Hematopoietic multipotent progenitor cell treated with erythropoietin and hydrocortisone succinate and interleukin-3 and kit ligand, for 4 days (in vitro differentiated cells): ENCODE data around the gene FCRL4.

ENCODE experiments used
- DNase-seq: peaks from one replicate; pipeline ENCODE4 v3.0.0-alpha.2; 2015

FCRL4 gene

DNA sequence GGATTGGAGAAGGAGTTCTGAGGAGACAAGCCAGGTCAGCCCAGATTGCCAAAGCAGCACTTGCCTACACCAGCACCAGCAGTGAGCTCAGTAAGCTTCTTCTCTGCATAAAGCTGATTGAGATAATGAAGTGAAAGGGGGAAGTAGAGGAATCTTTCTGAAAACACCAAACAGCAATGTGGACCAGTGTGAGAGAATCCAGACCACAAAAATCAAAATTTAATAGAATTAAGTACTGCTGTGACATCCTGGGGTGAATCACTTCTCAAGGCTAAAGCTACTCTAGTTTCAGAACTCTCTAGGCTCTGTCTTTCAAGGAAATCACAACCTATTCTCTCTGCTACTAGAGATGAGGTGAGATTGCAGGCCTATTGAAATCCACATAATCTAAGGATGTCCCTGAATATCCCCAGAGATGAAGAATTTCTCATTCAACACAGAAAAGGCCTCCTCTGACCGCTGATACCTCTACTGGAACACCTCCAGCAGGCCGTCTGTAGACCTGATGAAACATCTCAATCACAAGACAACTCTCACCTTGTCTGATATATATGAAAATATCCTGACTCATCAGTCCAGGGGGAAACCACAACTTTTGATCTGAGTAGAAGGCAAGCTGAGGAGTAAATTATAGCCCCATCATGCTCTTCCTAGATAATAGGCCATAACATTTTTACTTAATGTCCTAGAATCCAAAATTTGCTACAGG lies at the start of gene FCRL4:
Gene FCRL4 (minus strand): TSS at position 127 of the 709 bp plus-strand sequence. CDS start 141 bp downstream, outside the sequence.
- peak; percentile 16 for DNase-seq

DNA sequence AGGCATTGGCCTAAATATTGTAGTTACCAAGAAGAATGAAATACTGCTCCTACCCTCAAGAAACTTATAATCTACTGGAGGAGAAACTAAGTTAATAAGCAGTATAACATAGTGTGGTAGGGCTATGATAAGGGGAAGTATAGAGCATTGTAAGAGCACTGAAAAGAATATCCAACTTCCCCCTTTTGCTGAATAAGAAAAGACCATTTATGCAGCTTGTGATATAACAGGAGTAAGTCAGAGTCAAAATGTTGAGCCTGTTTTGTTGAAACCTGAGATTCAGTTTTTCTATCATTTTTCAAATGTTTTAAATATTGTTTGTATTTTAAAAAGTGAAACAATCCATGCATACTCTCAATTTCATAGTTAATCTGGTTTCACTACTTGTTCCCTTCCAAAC lies 48.3 kb upstream of the FCRL4 start:
- peak; percentile 57 for DNase-seq

GRCh38 chr1:157641177-157641576 lies 43.3 kb upstream of the FCRL4 start:
- DNase-seq, result no peak

DNA sequence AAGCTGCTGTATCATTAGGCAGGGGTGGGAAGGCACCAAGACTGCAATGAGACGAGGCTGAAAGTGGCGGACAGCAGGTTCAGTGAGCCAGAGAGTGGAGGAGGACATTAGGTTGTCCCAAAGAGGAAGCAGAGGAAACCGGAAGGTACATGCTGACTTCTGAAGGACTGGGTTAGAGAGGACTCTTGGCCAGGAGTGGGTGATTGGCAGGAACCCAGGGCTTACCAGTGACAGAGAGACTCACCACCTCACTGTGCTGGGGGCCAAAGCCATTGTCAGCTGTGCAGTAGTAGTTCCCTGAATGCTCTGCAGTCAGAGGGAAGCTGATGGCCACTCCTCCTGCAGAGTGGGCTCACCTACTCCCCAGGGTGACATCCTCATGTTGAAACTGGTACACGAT lies 41.9 kb upstream of the FCRL4 start:
- no peak for DNase-seq

DNA sequence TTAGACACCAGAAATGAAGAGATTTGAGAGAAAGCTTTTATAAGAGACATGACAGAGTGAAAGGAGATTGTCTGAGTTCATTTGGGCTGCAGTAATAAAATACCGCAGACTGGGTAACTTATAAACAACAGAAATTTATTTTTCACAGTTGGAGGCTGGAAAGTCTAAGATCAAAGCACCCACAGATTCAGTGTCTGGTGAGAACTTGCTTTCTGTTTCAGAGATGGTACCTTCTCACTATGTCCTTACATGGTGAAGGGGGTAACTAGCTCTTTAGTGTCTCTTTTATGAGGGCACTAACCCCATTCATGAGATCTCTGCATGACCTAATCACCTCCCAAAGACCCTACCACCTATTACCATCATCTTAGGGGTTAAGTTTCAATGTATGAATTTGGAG lies 30.9 kb upstream of the FCRL4 start:
- DNase-seq, result no peak

GRCh38 chr1:157626099-157626498 lies 28.2 kb upstream of the FCRL4 start:
- DNase-seq, result peak; percentile 55

DNA sequence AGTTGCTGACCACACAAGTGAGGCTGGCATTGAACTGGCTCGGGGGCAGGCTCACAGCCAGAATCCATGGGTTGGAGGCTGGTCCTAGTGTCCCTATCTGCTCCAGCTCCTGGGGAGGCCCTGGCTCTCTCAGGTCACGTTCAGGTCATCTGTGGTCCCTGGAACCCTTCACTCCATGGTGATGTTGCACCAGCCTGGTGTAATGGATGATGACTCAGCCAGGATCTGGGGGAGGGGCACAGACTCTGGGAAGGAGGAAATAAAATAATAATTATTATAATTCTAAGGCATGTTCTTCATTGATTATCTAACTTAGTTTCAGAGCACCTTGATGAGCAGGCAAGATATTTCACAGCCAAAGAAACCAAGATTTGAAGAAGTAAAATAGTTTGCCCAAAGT lies 26.6 kb upstream of the FCRL4 start:
- DNase-seq, result no peak

DNA sequence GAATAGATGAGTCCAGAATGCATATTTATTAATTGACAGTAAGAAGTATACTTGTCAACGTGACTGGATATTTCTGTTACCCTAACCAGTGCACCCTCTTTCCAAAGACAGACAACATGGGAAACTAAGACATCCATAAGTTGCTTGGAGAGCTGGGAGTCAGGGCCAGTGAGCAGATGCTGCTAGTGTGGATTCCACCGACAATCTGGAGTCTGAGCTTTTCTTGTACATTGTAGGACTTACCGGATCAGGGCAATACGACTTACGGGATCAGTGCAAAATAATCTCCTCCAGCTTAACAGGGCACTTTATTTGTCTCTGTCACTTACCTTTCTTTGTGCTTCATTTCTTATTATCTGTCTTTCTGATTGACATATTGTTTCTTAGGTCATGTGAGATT lies 24.6 kb upstream of the FCRL4 start:
- DNase-seq, result no peak

- DNase-seq, result no peak
Measured at GRCh38 chr1:157618190-157618589, 20.3 kb upstream of the FCRL4 start.

- DNase-seq, result no peak
Measured at GRCh38 chr1:157600236-157600635, 2.4 kb upstream of the FCRL4 start.

DNA sequence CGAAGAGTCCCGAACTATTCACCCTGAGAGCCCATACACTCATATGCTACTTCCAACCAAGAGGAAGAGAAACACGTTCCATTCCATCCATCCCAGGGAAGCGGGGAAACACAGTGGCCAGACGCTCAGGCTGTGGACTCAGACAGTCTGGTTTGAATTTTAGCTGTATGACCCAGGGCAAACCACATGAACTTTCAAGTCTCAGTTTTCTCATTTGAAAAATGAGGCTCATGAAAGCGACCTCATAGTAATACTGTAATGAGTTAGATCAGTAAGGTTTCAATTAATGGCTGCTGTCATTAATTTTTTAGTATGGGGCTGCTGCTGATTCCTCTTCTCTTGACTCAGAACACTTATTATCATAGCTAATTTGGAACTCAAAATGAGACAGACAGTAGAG lies 1.5 kb downstream of the FCRL4 start:
- no peak for DNase-seq

GRCh38 chr1:157595356-157595755 lies 2.5 kb downstream of the FCRL4 start:
- peak; percentile 85 for DNase-seq

GRCh38 chr1:157585984-157586383 lies 11.9 kb downstream of the FCRL4 start:
- DNase-seq, result peak; percentile 43

- no peak for DNase-seq
Measured at GRCh38 chr1:157584503-157584902, 13.4 kb downstream of the FCRL4 start.

DNA sequence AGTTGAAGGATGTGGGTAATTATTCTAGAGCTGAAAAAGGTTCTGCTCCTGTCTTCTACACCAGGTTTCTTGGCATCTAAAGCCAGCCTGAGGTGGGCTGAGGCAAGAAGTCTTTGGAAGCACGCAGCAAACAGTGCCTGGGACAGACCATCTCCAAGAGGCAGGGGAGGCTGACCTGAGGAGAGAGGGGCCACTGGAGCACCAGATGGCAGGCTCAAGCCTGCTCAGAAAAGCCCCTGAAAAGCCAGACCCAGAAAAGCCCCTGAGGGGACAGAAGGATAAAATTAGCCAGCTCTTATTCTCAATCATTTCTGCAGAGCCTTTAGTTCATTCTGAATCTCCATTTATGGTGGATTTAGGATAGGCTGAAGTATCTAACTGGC lies 17.1 kb downstream of the FCRL4 start:
- DNase-seq, result no peak

- DNase-seq, result peak; percentile 81
Measured at GRCh38 chr1:157580179-157580827, 17.6 kb downstream of the FCRL4 start.

DNA sequence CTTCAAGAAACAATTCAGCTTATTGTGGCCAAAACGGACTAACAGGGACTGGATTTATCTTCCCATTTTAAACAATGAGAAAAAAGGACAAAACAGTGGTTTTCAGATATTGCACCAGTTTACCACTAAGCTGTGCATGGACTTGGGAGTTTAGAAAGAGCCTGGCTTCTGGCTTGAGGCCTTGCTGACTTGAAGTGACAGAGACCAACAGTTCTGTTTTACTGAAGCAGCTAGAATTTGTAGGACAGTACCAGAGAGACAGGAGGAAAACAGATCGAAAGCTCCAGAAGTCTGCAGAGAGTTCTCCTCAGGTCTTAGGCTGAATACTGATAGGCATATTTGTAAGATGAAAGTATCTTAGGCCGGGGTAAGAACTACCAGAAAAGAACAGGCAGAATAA lies 20.5 kb downstream of the FCRL4 start:
- peak; percentile 17 for DNase-seq

DNA sequence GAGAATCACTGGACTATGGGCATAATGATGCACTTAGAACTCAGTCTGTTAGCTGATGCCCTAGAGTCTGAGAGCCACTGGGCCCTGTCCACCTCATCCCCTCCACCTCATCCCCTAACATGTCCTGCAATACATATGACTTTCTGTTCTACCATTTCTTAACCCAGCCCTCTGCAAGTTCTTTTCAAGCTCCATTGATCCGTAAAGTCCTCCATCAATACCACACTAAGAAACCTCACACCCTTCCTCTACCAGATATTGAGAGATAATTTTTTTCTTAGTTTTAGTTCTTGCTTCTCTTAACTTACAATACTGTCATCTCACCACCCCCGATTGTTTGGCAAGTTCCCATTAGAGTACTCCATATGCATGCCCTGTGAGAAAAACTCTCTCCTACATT lies 22.1 kb downstream of the FCRL4 start:
- DNase-seq, result no peak

DNA sequence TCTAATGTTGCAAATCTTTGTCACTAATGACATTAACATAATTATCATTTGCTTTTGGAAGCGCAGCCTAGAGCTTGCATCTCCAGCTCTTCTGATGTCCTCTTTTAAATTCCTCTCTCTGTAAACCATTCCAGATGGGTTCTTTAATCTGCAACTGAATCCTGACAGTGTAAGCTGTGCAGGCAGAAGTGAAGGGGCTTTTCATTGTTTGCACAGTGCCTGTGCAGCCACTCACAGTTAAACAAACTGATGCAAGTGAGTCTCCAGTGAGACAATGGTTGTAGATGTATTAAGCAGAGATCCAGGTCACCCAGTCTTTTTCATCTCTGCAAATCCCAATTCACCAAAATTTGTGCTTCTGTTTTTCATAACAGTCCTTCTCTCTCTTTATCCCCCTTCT lies 23.0 kb downstream of the FCRL4 start:
- DNase-seq, result no peak

GRCh38 chr1:157566484-157567300 lies 31.2 kb downstream of the FCRL4 start:
- peak; percentile 93 for DNase-seq

GRCh38 chr1:157562515-157562914 lies 35.4 kb downstream of the FCRL4 start:
- DNase-seq, result no peak

GRCh38 chr1:157558119-157558518 lies 39.8 kb downstream of the FCRL4 start:
- no peak for DNase-seq

GRCh38 chr1:157551694-157552693 lies 45.9 kb downstream of the FCRL4 start, which contains the start of gene FCRL5:
Gene FCRL5 (minus strand): TSS chr1:157552515. CDS start chr1:157552362, 153 bp downstream.
- no peak for DNase-seq
